Skeletal muscle cell (primary cell): ENCODE measurements around the gene PUS1.
"Not testable (repeated sequence)": the region's sequence is repeated elsewhere in the genome, so short reads cannot be mapped to it uniquely, and the experiment has no call there.

Experiments
- DNase-seq: peaks from one replicate; pipeline ENCODE4 v3.0.0-alpha.2; 2010; ENCODE audit warnings: low read depth
- H3K4me3 ChIP-seq: 2 replicates; pipeline ENCODE4 v1.5.1; 2011; ENCODE audit warnings: low read depth, mild to moderate bottlenecking, control low read depth, low read length, moderate library complexity

PUS1 gene

GRCh38 chr12:131949431-131950181, 20.5 kb downstream of the PUS1 start, which contains the start of gene EP400:
TSS of gene EP400 (plus strand) at chr12:131949942. CDS start at chr12:131960620, 10,678 bp downstream.
- H3K4me3 ChIP-seq, result peak within 1 kb of the TSS; percentile 79
- DNase-seq, result peak; percentile 73

- H3K4me3 ChIP-seq, result peak overlapping the region; percentile 79
- no peak for DNase-seq
Observed at GRCh38 chr12:131950182-131950913, 21.3 kb downstream of the PUS1 start.

DNA sequence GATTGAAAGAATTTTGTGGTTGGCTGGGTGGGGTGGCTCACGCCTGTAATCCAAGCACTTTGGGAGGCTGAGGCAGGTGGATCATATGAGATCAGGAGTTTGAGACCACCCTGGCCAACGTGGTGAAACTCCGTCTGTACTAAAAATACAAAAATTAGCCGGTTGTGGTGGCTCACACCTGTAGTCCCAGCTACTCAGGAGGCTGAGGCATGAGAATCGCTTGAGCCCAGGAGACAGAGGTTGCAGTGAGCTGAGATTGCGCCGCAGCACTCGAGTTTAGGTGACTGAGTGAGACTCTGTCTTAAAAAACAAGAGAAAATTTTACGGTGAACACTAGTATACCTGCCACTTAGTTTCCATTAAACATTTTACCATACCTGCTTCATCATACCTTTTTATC, 24.7 kb downstream of the PUS1 start:
- not testable (repeated sequence) for DNase-seq, H3K4me3 ChIP-seq

DNA sequence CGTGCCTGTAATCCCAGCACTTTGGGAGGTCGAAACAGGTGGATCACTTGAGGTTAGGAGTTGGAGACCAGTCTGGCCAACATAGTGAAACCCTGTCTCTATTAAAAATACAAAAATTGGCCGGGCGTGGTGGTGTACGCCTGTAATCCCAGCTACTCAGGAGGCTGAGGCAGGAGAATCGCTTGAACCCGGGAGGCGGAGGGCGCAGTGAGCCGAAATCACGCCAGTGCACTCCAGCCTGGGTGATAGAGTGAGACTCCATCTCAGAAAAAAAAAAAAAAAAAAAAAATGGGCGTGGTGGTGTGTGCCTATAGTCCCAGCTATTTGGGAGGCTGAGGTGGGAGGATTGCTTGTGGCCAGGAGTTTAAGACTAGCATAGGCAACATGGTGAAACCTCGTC, 25.4 kb downstream of the PUS1 start:
- not testable (repeated sequence) for DNase-seq, H3K4me3 ChIP-seq

DNA sequence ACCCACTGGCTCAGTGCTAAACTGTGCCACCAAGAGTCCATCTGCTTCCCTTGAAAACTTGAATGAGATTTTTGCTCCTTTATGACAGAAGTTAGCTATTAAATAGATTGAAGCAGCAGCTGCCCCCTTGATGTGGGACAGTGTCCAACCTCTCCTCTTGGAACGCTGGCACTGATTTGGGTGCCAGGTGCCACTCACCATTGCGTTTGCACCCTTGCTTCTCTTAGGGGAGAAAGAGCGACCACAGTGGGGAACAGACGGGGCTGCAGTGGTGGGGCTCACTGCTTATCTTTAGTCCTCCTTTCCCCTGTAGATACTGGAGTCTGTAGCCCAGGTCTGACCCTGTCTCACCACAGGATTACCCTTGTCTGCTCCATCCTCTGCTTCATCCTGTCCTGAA, 30.0 kb downstream of the PUS1 start:
- no peak overlapping the region for H3K4me3 ChIP-seq
- DNase-seq, result no peak

DNA sequence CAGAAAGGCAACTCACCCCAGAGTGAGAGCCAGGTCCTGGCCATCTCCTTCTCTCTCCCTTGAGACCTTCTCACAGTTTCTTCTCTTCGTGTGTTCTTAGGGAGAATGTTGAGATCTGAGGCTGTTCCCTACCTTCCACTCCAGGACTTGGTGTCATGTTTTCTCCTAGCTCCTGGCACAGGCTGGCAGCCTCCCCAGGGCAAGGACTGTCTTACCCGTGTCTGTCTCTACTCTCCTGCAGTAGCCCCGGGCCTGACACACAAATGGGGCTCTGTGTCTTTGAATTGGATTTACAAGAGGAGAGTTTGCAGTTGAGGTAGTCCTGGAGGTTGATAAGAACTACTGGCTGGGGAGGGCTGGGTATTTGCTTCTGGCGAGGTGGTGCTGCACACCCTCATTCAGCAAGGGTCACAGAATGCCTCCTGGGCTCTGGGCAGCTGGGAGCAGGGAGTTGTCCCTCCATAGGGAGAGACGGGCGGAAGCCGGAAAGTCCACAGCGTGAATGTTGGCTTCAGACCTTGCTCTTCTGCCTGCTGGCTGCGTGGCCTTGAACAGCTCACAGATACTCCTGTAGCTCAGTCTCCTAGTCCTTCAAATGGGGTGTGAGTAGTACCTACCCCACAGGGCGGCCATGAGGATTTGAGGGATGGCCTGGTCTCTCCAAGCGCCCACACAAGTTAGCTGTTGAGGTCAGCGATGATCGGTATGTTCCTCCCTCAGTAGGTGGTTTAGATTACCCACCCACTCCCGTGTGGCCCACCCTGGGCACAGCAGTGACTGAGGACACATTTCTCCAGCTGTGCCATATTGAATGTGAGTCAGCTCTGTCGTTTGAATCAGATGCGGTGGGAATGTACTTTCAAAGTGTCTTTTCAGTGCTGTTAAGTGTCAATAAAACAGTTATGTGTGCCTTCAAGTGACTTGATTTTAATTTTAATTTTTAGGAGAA, 30.8 kb downstream of the PUS1 start:
- DNase-seq, result no peak

GRCh38 chr12:131960590-131961325, 31.7 kb downstream of the PUS1 start:
- not testable (repeated sequence) for DNase-seq, H3K4me3 ChIP-seq

More for the DNA sequence above, 30.8 kb downstream of the PUS1 start:
- H3K4me3 ChIP-seq, result no peak overlapping the region

DNA sequence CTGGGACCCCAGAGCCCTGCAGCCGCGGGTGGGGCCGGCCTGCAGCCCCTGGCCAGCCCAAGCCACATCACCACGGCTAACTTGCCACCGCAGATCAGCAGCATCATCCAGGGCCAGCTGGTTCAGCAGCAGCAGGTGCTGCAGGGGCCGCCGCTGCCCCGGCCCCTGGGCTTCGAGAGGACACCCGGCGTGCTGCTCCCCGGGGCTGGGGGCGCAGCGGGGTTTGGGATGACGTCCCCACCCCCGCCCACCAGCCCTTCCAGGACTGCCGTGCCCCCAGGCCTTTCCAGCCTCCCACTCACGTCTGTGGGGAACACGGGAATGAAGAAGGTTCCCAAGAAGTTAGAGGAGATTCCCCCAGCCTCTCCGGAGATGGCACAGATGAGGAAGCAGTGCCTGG, 32.3 kb downstream of the PUS1 start:
- not testable (repeated sequence) for DNase-seq

DNA sequence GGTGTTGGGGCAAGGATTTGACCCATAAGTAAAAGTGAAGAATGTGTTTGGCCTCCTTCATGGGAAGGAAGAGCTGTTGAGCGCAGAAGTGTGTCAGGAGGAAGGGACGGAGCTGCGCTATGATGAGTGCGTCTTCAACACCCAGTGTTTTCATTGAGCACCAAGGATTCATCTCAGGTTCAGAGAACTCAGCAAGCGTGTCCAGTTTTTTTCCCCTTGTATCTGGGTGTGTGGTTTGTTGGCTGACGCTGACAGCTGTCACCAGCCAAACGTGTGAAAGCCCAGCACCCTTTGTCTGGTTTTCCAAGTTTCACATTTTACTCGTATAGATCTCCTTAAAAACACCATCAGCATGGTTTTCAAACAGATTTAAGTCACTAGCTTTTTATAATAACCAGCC, 33.0 kb downstream of the PUS1 start:
- DNase-seq, result no peak
- no peak overlapping the region for H3K4me3 ChIP-seq

More for the DNA sequence above, 32.3 kb downstream of the PUS1 start:
- not testable (repeated sequence) for H3K4me3 ChIP-seq

- no peak for DNase-seq
- H3K4me3 ChIP-seq, result no peak overlapping the region
Observed at GRCh38 chr12:131963381-131963780, 34.3 kb downstream of the PUS1 start.

DNA sequence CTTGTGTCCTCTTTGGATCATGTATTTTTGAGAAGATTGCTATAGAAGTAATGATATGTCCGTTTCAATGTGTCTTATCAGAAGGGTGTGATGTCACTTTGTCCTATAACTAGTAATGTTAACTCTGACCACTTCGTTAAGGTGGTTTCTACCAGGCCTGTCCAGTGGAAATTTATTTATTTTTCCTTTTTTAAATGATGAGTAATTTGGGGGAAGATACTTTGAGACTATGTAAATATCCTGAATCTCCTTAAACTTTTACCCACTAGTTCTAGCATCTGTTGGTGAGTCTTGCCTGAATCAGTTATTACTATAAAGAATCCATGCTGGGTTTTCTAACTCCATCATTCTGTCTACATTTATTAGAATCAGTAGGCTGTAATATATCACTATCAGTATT, 36.0 kb downstream of the PUS1 start:
- H3K4me3 ChIP-seq, result no peak overlapping the region
- no peak for DNase-seq

GRCh38 chr12:131971226-131971625, 42.1 kb downstream of the PUS1 start:
- no peak overlapping the region for H3K4me3 ChIP-seq
- DNase-seq, result no peak

DNA sequence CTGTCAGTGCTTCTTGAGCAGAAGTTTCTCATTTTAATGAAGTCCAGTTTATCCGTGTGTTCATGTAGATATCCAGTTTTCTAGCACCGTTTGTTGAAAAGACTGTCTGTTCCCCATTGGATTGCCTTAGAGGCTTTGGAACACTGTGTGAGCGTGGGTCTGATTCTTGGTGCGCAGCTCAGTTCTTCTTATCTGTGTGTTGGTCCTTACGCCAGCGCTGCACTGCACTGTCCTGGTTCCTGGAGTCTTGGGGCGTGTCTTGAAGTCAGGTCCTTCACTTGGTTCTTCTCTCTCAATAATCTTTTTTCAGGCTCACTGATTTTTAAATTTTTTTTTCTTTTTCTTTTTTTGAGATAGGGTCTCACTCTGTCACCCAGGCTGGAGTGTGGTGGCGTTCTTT, 46.2 kb downstream of the PUS1 start:
- H3K4me3 ChIP-seq, result no peak overlapping the region

GRCh38 chr12:131979606-131980005, 50.5 kb downstream of the PUS1 start:
- no peak for DNase-seq

More for the DNA sequence above, 46.2 kb downstream of the PUS1 start:
- no peak for DNase-seq

DNA sequence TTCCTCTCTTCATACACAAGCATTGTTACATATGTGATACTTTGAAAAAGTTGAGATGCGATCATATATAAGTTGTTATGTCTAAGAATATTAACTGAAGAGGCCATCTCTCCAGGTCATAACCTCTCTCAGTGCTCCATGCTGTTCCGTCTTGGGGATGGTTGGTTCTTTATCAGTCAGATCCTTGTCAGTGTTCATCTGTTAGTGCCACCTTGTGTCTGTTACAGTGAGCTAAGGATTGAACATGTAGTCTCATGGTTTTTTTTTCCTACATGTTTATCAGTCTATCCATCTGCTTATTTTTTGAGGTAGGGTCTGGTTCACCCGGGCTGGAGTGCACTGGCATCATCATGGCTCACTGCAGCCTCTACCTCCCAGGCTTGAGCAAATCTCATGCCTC, 51.2 kb downstream of the PUS1 start:
- no peak overlapping the region for H3K4me3 ChIP-seq
- no peak for DNase-seq

More at GRCh38 chr12:131979606-131980005, 50.5 kb downstream of the PUS1 start:
- H3K4me3 ChIP-seq, result no peak overlapping the region

- no peak overlapping the region for H3K4me3 ChIP-seq
- no peak for DNase-seq
Observed at GRCh38 chr12:131981388-131981787, 52.3 kb downstream of the PUS1 start.

DNA sequence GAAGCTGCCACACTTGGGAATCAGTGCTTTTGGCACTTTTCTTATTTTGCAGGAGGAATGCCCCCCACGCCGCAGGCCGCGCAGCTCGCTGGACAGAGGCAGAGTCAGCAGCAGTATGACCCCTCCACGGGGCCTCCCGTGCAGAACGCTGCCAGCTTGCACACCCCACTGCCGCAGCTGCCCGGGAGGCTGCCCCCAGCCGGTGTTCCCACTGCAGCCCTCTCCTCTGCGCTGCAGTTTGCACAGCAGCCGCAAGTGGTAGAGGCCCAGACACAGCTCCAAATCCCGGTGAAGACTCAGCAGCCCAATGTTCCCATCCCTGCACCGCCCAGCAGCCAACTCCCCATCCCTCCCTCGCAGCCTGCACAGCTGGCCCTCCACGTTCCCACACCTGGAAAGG, 53.0 kb downstream of the PUS1 start:
- no peak overlapping the region for H3K4me3 ChIP-seq
- no peak for DNase-seq

DNA sequence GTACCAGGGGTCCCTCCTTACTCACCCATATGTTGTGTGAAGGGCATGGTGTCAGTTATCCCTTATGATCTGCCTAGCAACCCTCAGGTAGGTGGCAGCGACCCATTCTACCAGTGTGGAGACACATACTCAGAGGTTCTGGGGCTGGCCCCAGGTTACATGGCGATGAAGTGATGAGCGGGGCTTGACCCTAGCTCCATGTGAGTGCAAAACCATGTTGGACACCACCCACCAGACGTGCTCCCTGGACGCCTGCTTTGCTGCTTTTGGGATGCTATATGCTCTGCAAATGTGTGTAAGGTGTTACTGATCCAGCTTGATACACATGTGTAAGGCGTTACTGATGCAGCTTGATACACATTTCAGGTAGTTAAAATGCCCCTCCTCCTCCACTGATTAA, 54.0 kb downstream of the PUS1 start:
- no peak overlapping the region for H3K4me3 ChIP-seq
- DNase-seq, result no peak

GRCh38 chr12:131983554-131983953, 54.5 kb downstream of the PUS1 start:
- DNase-seq, result no peak
- no peak overlapping the region for H3K4me3 ChIP-seq
